WTC11 (cell line): ENCODE data around the gene TRPV2. TPM values are rescaled to one million over a fixed set of nuclear protein-coding genes. Genes with fewer than 3 reads are reported as not detected.

Source experiments
- ATAC-seq: fragments of 200-7000 bp; cut with Tn5 transposase; 2 replicates; pipeline ENCODE4 v1.10.0; 2021; ENCODE audit warnings: mild to moderate bottlenecking, moderate library complexity
- CTCF ChIA-PET: fragments of 300-600 bp; sonication (Branson Sonifier 250); formaldehyde crosslinking; loops from one replicate; lab custom pipeline; 2021; ENCODE audit warnings: antibody characterized with exemption; lab: Charles Lee
- POLR2A ChIA-PET: fragments of 350-600 bp; sonication (Branson Sonifier 250); formaldehyde crosslinking; loops from one replicate; lab custom pipeline; 2021; ENCODE audit warnings: antibody characterized with exemption; lab: Charles Lee
- DNase-seq: peaks from one replicate; pipeline ENCODE4 v3.0.0; 2021; ENCODE audit warnings: low spot score
- H3K27ac Mint-ChIP-seq: 2 replicates; pipeline ENCODE4 v1.8.0; 2021; ENCODE audit warnings: mixed read lengths
- H3K27me3 Mint-ChIP-seq: 2 replicates; pipeline ENCODE4 v1.8.0; 2021; ENCODE audit warnings: low read depth, mild to moderate bottlenecking, moderate library complexity, mixed read lengths
- H3K36me3 Mint-ChIP-seq: 2 replicates; pipeline ENCODE4 v1.8.0; 2021; ENCODE audit warnings: mixed read lengths
- H3K4me1 Mint-ChIP-seq: 2 replicates; pipeline ENCODE4 v1.8.0; 2022; ENCODE audit warnings: mixed read lengths
- H3K4me3 Mint-ChIP-seq: 2 replicates; pipeline ENCODE4 v1.8.0; 2021; ENCODE audit warnings: mild to moderate bottlenecking, moderate library complexity, mixed read lengths
- H3K9me3 Mint-ChIP-seq: 2 replicates; pipeline ENCODE4 v1.8.0; 2021; ENCODE audit warnings: mixed read lengths
- AR ChIP-seq: fragments of 250-450 bp; sonication (Bioruptor Pico); IDR thresholded peaks from 2 replicates; pipeline ENCODE4 v1.9.0; 2021; ENCODE audit warnings: mild to moderate bottlenecking
- E2F4 ChIP-seq: sonication (generic); formaldehyde crosslinking; IDR thresholded peaks from 2 replicates; pipeline ENCODE4 v1.8.1; 2022; ENCODE audit warnings: low read depth, mild to moderate bottlenecking, moderate library complexity, missing genetic modification reagents, borderline replicate concordance
- ELF4 ChIP-seq: sonication (generic); formaldehyde crosslinking; IDR thresholded peaks from 2 replicates; pipeline ENCODE4 v1.8.1; 2022; ENCODE audit warnings: low read depth, mild to moderate bottlenecking, moderate library complexity, missing genetic modification reagents
- FOXJ3 ChIP-seq: sonication (generic); formaldehyde crosslinking; IDR thresholded peaks from 2 replicates; pipeline ENCODE4 v1.9.0; 2021; ENCODE audit warnings: missing genetic modification reagents, mild to moderate bottlenecking, borderline replicate concordance
- IRF1 ChIP-seq: sonication (generic); formaldehyde crosslinking; IDR thresholded peaks from 2 replicates; pipeline ENCODE4 v1.8.0; 2023; ENCODE audit warnings: missing genetic modification reagents
- NFATC4 ChIP-seq: fragments of 250-450 bp; sonication (Bioruptor Pico); IDR thresholded peaks from 2 replicates; pipeline ENCODE4 v1.9.0; 2021; ENCODE audit warnings: mild to moderate bottlenecking
- USF2 ChIP-seq: sonication (generic); formaldehyde crosslinking; IDR thresholded peaks from 2 replicates; pipeline ENCODE4 v1.8.1; 2023; ENCODE audit warnings: mild to moderate bottlenecking, missing genetic modification reagents, moderate library complexity
- ZNF281 ChIP-seq: sonication (generic); formaldehyde crosslinking; IDR thresholded peaks from 2 replicates; pipeline ENCODE4 v1.8.0; 2023; ENCODE audit warnings: mild to moderate bottlenecking, missing genetic modification reagents
- ZNF396 ChIP-seq: fragments of 250-450 bp; sonication (Bioruptor Pico); IDR thresholded peaks from 2 replicates; pipeline ENCODE4 v1.8.0; 2021; ENCODE audit warnings: mild to moderate bottlenecking, moderate library complexity, borderline replicate concordance
- ZNF416 ChIP-seq: fragments of 250-450 bp; sonication (Bioruptor Pico); IDR thresholded peaks from 2 replicates; pipeline ENCODE4 v1.9.0; 2021; ENCODE audit warnings: mild to moderate bottlenecking, inconsistent platforms
- ZNF532 ChIP-seq: fragments of 250-450 bp; sonication (Bioruptor Pico); IDR thresholded peaks from 2 replicates; pipeline ENCODE4 v1.9.0; 2021; ENCODE audit warnings: mild to moderate bottlenecking, borderline replicate concordance
- ZNF671 ChIP-seq: fragments of 250-450 bp; sonication (Bioruptor Pico); IDR thresholded peaks from 2 replicates; pipeline ENCODE4 v1.8.0; 2021; ENCODE audit warnings: mild to moderate bottlenecking
- total RNA-seq: library from RNA; stranded (reverse); gene quantifications from 3 replicates; pipeline ENCODE4 v1.2.3, GENCODE V29; 2021

The TRPV2 gene
- total RNA-seq, 1 experiment from 2014 or later, result 3.5 TPM

GRCh38 chr17:16444258-16444886 is 29.0 kb downstream of the TRPV2 start:
- H3K27ac Mint-ChIP-seq, result peak overlapping the region; percentile 45
- ATAC-seq (peak; percentile 7), DNase-seq (no peak)
- peaks cover 53% of the 10 kb centered on the region for H3K4me1 Mint-ChIP-seq
- no peaks in the 10 kb centered on the region for H3K27me3 Mint-ChIP-seq
- H3K4me3 Mint-ChIP-seq, result no peak overlapping the region
- TF ChIP-seq ELF4, result no peak
- no peak for TF ChIP-seq ZNF281 (CRISPR knock-in tag)
- TF ChIP-seq ZNF671 (CRISPR knock-in tag), result peak; percentile 76; the same call in 1 of the 2 replicates
- TF ChIP-seq IRF1 (CRISPR knock-in tag), result peak; percentile 15; the same call in 1 of the 2 replicates
- TF ChIP-seq ZNF416 (CRISPR knock-in tag), result peak; percentile 74; the same call in 1 of the 2 replicates
- TF ChIP-seq NFATC4, result peak; percentile 83
- TF ChIP-seq FOXJ3 (CRISPR knock-in tag), result no peak
- no peaks in the 10 kb centered on the region for H3K9me3 Mint-ChIP-seq
- CTCF ChIA-PET, result interaction anchor here (0.7 to 3.8 kb wide), 8 partner anchors 9 to 82 kb away, joined by 3 to 20 read pairs (median 4); no protein-coding TSS in a partner anchor
- POLR2A ChIA-PET, result interaction anchor here (0.6 to 2.0 kb wide), 3 partner anchors 37 to 1733 kb away, joined by 3 to 9 read pairs (median 3); no protein-coding TSS in a partner anchor
- H3K36me3 Mint-ChIP-seq, result peaks cover 63% of the 10 kb centered on the region

GRCh38 chr17:16446338-16446983 is 31.1 kb downstream of the TRPV2 start:
- Mint-ChIP-seq H3K27ac (peak overlapping the region; percentile 44), H3K27me3 (no peaks in the 10 kb centered on the region), H3K9me3 (no peaks in the 10 kb centered on the region), H3K4me3 (no peak overlapping the region), H3K36me3 (peaks cover 47% of the 10 kb centered on the region), H3K4me1 (peaks cover 33% of the 10 kb centered on the region)
- ATAC-seq (no peak), DNase-seq (no peak)
- ChIA-PET CTCF (interaction anchor here (0.6 to 2.9 kb wide), 8 partner anchors 18 to 138 kb away, joined by 3 to 19 read pairs (median 4); no protein-coding TSS in a partner anchor), POLR2A (no interaction called here)
- TF ChIP-seq ZNF396 (CRISPR knock-in tag), result no peak
- TF ChIP-seq ZNF532, result peak; percentile 79; the same call in 1 of the 2 replicates
- 0 out of 2 replicates have a peak, but pooled peaks have one; percentile 33 for TF ChIP-seq NFATC4
- peak; percentile 73; the same call in 1 of the 2 replicates for TF ChIP-seq AR (CRISPR knock-in tag)
- TF ChIP-seq USF2 (CRISPR knock-in tag), result 0 out of 2 replicates have a peak, but pooled peaks have one; percentile 11
- no peak for TF ChIP-seq E2F4 (CRISPR knock-in tag)
